HepG2 (cell line): Measurements from ENCODE around the gene ELP5. TPM values are rescaled to one million over a fixed set of nuclear protein-coding genes. Genes with fewer than 3 reads are reported as not detected.

ENCODE experiments used
- ATAC-seq: fragments of 200-7000 bp; cut with Tn5 transposase; 3 replicates; pipeline ENCODE4 v1.9.1; 2020; ENCODE audit warnings: mild to moderate bottlenecking, moderate library complexity
- BruUV-seq: library from RNA; stranded (reverse); fragments of 400-500 nt; replicated peaks from 2 replicates; lab custom pipeline; 2021; lab: Mats Ljungman, UMichigan
- CTCF ChIA-PET: fragments of 300-600 bp; formaldehyde crosslinking; extraction: SDS; loops from one replicate; lab custom pipeline; 2021; ENCODE audit warnings: low total read pairs, inconsistent platforms, low intra/inter-chr PET ratio; lab: Yijun Ruan, JAX
- POLR2A ChIA-PET: fragments of 350-600 bp; sonication (Branson Sonifier 250); formaldehyde crosslinking; loops from one replicate; lab custom pipeline; 2020; ENCODE audit warnings: antibody characterized with exemption, inconsistent platforms; lab: Yijun Ruan, JAX
- DNase-seq: peaks from one replicate; pipeline ENCODE4 v3.0.0-alpha.2; 2015; ENCODE audit warnings: low spot score
- FAIRE-seq: peaks from 3 replicates; lab custom pipeline; 2011; peaks lifted over from hg19 to GRCh38; lab: Jason Lieb, UNC
- H2AFZ ChIP-seq: one replicate; pipeline ENCODE4 v1.6.1; 2011; ENCODE audit warnings: low read length, inconsistent platforms
- H3K27ac ChIP-seq: fragments of 300-600 bp; 3 replicates; pipeline ENCODE4 v1.8.0; 2011; ENCODE audit warnings: mixed run types, mild to moderate bottlenecking, mixed read lengths, low read length, inconsistent platforms; ENCODE audit not compliant: insufficient read depth; ENCODE audit errors: extremely low read length
- H3K27me3 ChIP-seq, 2 experiments: fragments of 200-600 bp in 1 of 2; 2 replicates in 1 of 2; 3 replicates in 1 of 2; pipeline versions ENCODE4 v1.6.0 to v1.8.0; 2011; ENCODE audit warnings: low read length in 2 of 2, mild to moderate bottlenecking in 2 of 2, moderate library complexity in 2 of 2, inconsistent platforms in 1 of 2; ENCODE audit not compliant: insufficient read depth in 2 of 2, control insufficient read depth in 1 of 2
- H3K36me3 ChIP-seq, 2 experiments: fragments of 200-600 bp in 1 of 2; replicated peaks in 1 of 2; 2 replicates in 1 of 2; 3 replicates in 1 of 2; pipeline versions ENCODE4 v1.5.1 to v1.8.0; 2011; ENCODE audit warnings: low read length in 2 of 2, inconsistent platforms in 1 of 2; ENCODE audit not compliant: insufficient read depth in 2 of 2, control insufficient read depth in 1 of 2
- H3K4me1 ChIP-seq: 2 replicates; pipeline ENCODE4 v1.5.1; 2012; ENCODE audit warnings: low read length, inconsistent platforms; ENCODE audit not compliant: insufficient read depth
- H3K4me2 ChIP-seq: 2 replicates; pipeline ENCODE4 v1.6.0; 2011; ENCODE audit warnings: low read depth, low read length, inconsistent platforms
- H3K4me3 ChIP-seq, 3 experiments: fragments of 200-600 bp in 1 of 3; sonication (generic), shearing (Covaris generic) in 1 of 3; replicated peaks in 1 of 3; 2 replicates each; pipeline ENCODE4 v1.5.1; 2011 to 2016; ENCODE audit warnings: low read length in 3 of 3, inconsistent platforms in 2 of 3, low read depth in 2 of 3, mild to moderate bottlenecking in 2 of 3, control low read depth in 1 of 3, mixed read lengths in 1 of 3; ENCODE audit not compliant: insufficient read depth in 1 of 3
- H3K79me2 ChIP-seq: one replicate; pipeline ENCODE4 v1.6.1; 2011; ENCODE audit warnings: low read length, inconsistent platforms; ENCODE audit not compliant: insufficient read depth
- H3K9ac ChIP-seq: 2 replicates; pipeline ENCODE4 v1.6.0; 2011; ENCODE audit warnings: mild to moderate bottlenecking, low read depth, low read length, inconsistent platforms; ENCODE audit not compliant: insufficient read depth
- H3K9me3 ChIP-seq: 2 replicates; pipeline ENCODE4 v1.5.1; 2012; ENCODE audit warnings: mild to moderate bottlenecking, low read length
- H4K20me1 ChIP-seq: 2 replicates; pipeline ENCODE4 v1.6.0; 2011; ENCODE audit warnings: inconsistent platforms, mild to moderate bottlenecking, low read length, moderate library complexity; ENCODE audit not compliant: insufficient read depth
- MNT ChIP-seq: fragments of 450-650 bp; IDR thresholded peaks from 2 replicates; pipeline ENCODE4 v1.6.1; 2016
- NCOA2 ChIP-seq: sonication (generic); formaldehyde crosslinking; IDR thresholded peaks from 2 replicates; pipeline ENCODE4 v1.8.0; 2022; ENCODE audit warnings: inconsistent platforms
- ZNF564 ChIP-seq: sonication (generic); formaldehyde crosslinking; IDR thresholded peaks from 2 replicates; pipeline ENCODE4 v1.8.1; 2023; ENCODE audit warnings: mild to moderate bottlenecking, missing genetic modification reagents
- WGBS: methylation state at CpG from one replicate; pipeline ENCODE4 v1.1.6; 2017; ENCODE audit warnings: low lambda C conversion rate; 5-methylcytosine and 5-hydroxymethylcytosine counted together
- in situ Hi-C: cut with HindIII; loops from 2 replicates; pipeline ENCODE4 v1.10.0; 2017; ENCODE audit warnings: low pct_unique_long_range_greater_than_20kb; ENCODE audit not compliant: extremely low pct_ligation_motif_present
- intact Hi-C: fragments of 100-400 bp; cut with micrococcal nuclease; formaldehyde crosslinking; loops from one replicate; pipeline ENCODE4 v1.10.0; 2022; ENCODE audit not compliant: unreplicated experiment
- polyA plus RNA-seq, 8 experiments: library from polyadenylated mRNA; depleted of rRNA in 3 of 8; stranded (reverse) in 7 of 8; unstranded in 1 of 8; fragments of >200 nt; fragmentation: Illumina TruSeq in 4 of 8; extraction: Trizol in 4 of 8; gene quantifications; 2 replicates each; pipeline versions ENCODE4 v1.2.1 to v1.2.3, GENCODE V29; 2011 to 2016; ENCODE audit warnings: low read depth in 4 of 8, missing spikeins in 1 of 8, mixed read lengths in 1 of 8; ENCODE audit not compliant: insufficient read depth in 1 of 8
- total RNA-seq, 5 experiments: library from RNA; depleted of rRNA; stranded (reverse); fragments of >200 nt; fragmentation: Illumina TruSeq; extraction: Trizol; gene quantifications; 2 replicates each; pipeline ENCODE4 v1.2.3, GENCODE V29; 2016; ENCODE audit warnings: low read depth in 1 of 5

ELP5 gene
- total and polyA plus RNA-seq, 2 of the 13 experiments (the other 11 are each of a cell fraction or from before 2014, with no cell fraction given) = 67.6 to 69.8 TPM

- H3K4me1 ChIP-seq = peaks cover 60% of the 10 kb centered on the region
- ATAC-seq = no peak
- peak overlapping the region; percentile 77 for H3K4me2 ChIP-seq
- H3K4me3 ChIP-seq = peak overlapping the region in 1 of 3 experiments; percentile 42; a peak in 1 of 6 replicates
- ChIA-PET CTCF (interaction anchor here (1.9 kb wide), 1 partner anchor 170 kb away, joined by 10 read pairs; no protein-coding TSS in a partner anchor), POLR2A (interaction anchor here (1.0 to 2.9 kb wide), 4 partner anchors 37 to 180 kb away, joined by 3 to 35 read pairs (median 4); partner anchors contain the start of genes ASGR1 and SLC16A13)
- TF ChIP-seq ZNF564 (CRISPR knock-in tag) (no peak), NCOA2 (CRISPR knock-in tag) (0 out of 2 replicates have a peak, but pooled peaks have one; percentile 1), MNT (peak; percentile 13; the same call in 1 of the 2 replicates)
- H3K9ac ChIP-seq = no peak overlapping the region
- FAIRE-seq = no peak
- no peak for DNase-seq
- peaks cover 3% of the 10 kb centered on the region; the same call in 1 of the 2 replicates for H4K20me1 ChIP-seq
- BruUV-seq = no TSS peak
- 10% methylated on average over 9 of the region's 10 CpGs for WGBS
- in situ Hi-C loops (loop anchor here (5.0 kb wide), 1 partner anchor 38 kb away; the partner anchor contains the start of gene ASGR1), intact Hi-C loops (no loop called here)
- peaks cover 6% of the 10 kb centered on the region for H3K79me2 ChIP-seq
- H3K9me3 ChIP-seq = no peaks in the 10 kb centered on the region
- no peaks in the 10 kb centered on the region for H3K36me3 ChIP-seq
- no peak overlapping the region for H2AFZ ChIP-seq
- no peak overlapping the region for H3K27ac ChIP-seq
- H3K27me3 ChIP-seq = peaks cover 0 to 4% of the 10 kb centered on the region in 2 experiments; a peak in 2 of 5 replicates
These were observed 36.3 kb upstream of the ELP5 start for GRCh38 chr17:7215652-7216180.
